Measurements from ENCODE around the gene TMEM143.
"Not testable (repeated sequence)": the region's sequence is repeated elsewhere in the genome, so short reads cannot be mapped to it uniquely, and the experiment has no call there.

The TMEM143 gene

DNA sequence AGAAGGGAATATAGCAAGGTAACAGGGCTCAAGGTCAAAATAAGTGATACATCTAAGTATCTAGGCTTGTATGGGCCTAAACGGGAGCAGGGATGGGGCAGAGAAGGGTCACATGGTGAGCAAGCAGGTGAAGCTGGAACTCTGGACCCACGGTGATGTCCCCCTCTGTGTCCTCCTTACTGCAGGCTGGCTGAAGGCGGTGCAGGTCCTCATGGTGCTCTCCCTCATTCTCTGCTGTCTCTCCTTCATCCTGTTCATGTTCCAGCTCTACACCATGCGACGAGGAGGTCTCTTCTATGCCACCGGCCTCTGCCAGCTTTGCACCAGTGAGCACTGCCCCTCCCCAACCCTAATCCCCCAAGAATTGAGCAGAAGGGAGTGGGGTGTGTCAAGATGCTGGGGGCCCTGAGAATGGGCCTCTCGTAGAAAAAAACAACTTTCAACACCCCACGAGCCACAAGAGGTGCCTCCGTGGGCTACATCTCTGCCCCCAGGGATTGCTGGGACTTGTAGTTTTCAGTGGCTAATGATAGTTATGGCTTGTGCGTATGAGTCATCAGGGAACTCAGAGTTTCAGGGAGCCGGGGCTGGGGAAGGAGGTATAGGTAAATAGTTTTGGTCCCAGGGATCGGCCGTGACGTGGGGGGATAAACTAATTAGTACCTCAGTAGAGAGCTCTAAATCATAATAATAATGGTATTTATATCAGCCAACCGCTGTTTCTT lies 34.4 kb downstream of the TMEM143 start:
- TF ChIP-seq, protein P1, sequence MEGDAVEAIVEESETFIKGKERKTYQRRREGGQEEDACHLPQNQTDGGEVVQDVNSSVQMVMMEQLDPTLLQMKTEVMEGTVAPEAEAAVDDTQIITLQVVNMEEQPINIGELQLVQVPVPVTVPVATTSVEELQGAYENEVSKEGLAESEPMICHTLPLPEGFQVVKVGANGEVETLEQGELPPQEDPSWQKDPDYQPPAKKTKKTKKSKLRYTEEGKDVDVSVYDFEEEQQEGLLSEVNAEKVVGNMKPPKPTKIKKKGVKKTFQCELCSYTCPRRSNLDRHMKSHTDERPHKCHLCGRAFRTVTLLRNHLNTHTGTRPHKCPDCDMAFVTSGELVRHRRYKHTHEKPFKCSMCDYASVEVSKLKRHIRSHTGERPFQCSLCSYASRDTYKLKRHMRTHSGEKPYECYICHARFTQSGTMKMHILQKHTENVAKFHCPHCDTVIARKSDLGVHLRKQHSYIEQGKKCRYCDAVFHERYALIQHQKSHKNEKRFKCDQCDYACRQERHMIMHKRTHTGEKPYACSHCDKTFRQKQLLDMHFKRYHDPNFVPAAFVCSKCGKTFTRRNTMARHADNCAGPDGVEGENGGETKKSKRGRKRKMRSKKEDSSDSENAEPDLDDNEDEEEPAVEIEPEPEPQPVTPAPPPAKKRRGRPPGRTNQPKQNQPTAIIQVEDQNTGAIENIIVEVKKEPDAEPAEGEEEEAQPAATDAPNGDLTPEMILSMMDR (IDR thresholded peaks at IDR 0.05; ENCODE audit: insufficient read depth, missing control alignments) = no peak
- DNase-seq (ENCODE audit: insufficient read length, low spot score) (no peak), FAIRE-seq (no peak)

- no peak for FAIRE-seq
- TF ChIP-seq, protein P1 (IDR thresholded peaks at IDR 0.05; ENCODE audit: insufficient read depth, missing control alignments) = no peak
- no peak for DNase-seq (ENCODE audit: insufficient read length, low spot score)
Measured at GRCh38 chr19:48325265-48325910, 38.4 kb downstream of the TMEM143 start, which contains the start of gene EMP3. TSS of gene EMP3 (plus strand) at chr19:48325552. CDS start at chr19:48326845, 1,293 bp downstream.

GRCh38 chr19:48321622-48322591 lies 41.8 kb downstream of the TMEM143 start:
- FAIRE-seq (no peak), DNase-seq (ENCODE audit: insufficient read length, low spot score) (peak; percentile 86)
- TF ChIP-seq, protein P1 (IDR thresholded peaks at IDR 0.05; ENCODE audit: insufficient read depth, missing control alignments) = no peak

DNA sequence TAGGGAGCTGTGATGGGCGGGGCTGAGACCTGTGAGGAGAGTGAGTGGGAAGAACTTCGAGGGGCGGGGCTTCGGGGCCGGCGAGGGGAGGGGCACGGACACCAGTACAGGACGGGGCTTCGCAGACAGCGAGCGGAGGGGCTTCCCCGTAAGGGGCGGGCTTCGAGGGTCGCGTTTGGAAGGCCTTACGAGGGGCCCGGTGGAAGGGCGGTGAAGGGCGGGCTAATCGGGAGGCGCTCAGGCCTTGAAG lies 42.4 kb downstream of the TMEM143 start:
- TF ChIP-seq, protein P1 (IDR thresholded peaks at IDR 0.05; ENCODE audit: insufficient read depth, missing control alignments) = no peak
- peak; percentile 85 for DNase-seq (ENCODE audit: insufficient read length, low spot score)
- FAIRE-seq = no peak

- DNase-seq (ENCODE audit: insufficient read length, low spot score) (no peak), FAIRE-seq (no peak)
- TF ChIP-seq, protein P1 (IDR thresholded peaks at IDR 0.05; ENCODE audit: insufficient read depth, missing control alignments) = peak; percentile 79
Measured at GRCh38 chr19:48319647-48320541, 43.8 kb downstream of the TMEM143 start.

GRCh38 chr19:48318286-48318987 lies 45.3 kb downstream of the TMEM143 start:
- TF ChIP-seq, protein P1 (IDR thresholded peaks at IDR 0.05; ENCODE audit: insufficient read depth, missing control alignments) = no peak
- no peak for FAIRE-seq
- no peak for DNase-seq (ENCODE audit: insufficient read length, low spot score)

DNA sequence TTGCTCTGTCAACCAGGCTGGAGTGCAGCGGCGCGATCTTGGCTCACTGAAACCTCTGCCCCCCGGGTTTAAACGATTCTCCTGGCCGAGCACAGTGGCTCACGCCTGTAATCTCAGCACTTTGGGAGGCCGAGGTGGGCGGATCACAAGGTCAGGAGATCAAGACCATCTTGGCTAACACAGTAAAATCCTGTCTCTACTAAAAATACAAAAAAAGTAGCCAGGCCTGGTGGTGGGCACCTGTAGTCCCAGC lies 46.1 kb downstream of the TMEM143 start:
- not testable (repeated sequence) for DNase-seq (ENCODE audit: insufficient read length, low spot score); FAIRE-seq

Measured in D721Med (cell line).